ENCODE results near the gene RAB24.

The RAB24 gene

GRCh38 chr5:177315411-177315810 lies 11.9 kb upstream of the RAB24 start:
- TF ChIP-seq POLR2AphosphoS5 (IDR thresholded peaks at IDR 0.05; ENCODE audit: low read depth, low read length) = no peak
- no peak for TF ChIP-seq POLR2A (IDR thresholded peaks at IDR 0.05; ENCODE audit: low read depth, low read length)
- DNase-seq (ENCODE audit: insufficient read length) (no peak), FAIRE-seq (no peak)

- no peak for TF ChIP-seq POLR2A (IDR thresholded peaks at IDR 0.05; ENCODE audit: low read depth, low read length)
- no peak for TF ChIP-seq POLR2AphosphoS5 (IDR thresholded peaks at IDR 0.05; ENCODE audit: low read depth, low read length)
- TF ChIP-seq TAF1 (IDR thresholded peaks at IDR 0.05; ENCODE audit: borderline replicate concordance, low read depth, low read length) = no peak
- DNase-seq (ENCODE audit: insufficient read length) = no peak
- FAIRE-seq = no peak
These were observed 11.1 kb upstream of the RAB24 start for GRCh38 chr5:177314376-177315342.

- FAIRE-seq (no peak), DNase-seq (ENCODE audit: insufficient read length) (no peak)
- no peak for TF ChIP-seq POLR2AphosphoS5 (IDR thresholded peaks at IDR 0.05; ENCODE audit: low read depth, low read length)
- TF ChIP-seq POLR2A (IDR thresholded peaks at IDR 0.05; ENCODE audit: low read depth, low read length) = no peak
- no peak for TF ChIP-seq TAF1 (IDR thresholded peaks at IDR 0.05; ENCODE audit: borderline replicate concordance, low read depth, low read length)
These were observed 10.2 kb upstream of the RAB24 start for GRCh38 chr5:177313561-177314259.

- FAIRE-seq (no peak), DNase-seq (ENCODE audit: insufficient read length) (no peak)
- TF ChIP-seq POLR2A (IDR thresholded peaks at IDR 0.05; ENCODE audit: low read depth, low read length) (peak; percentile 41; the same call in 1 of the 2 replicates), TAF1 (IDR thresholded peaks at IDR 0.05; ENCODE audit: borderline replicate concordance, low read depth, low read length) (no peak), POLR2AphosphoS5 (IDR thresholded peaks at IDR 0.05; ENCODE audit: low read depth, low read length) (peak; percentile 46; the same call in 1 of the 2 replicates)
These were observed 9.2 kb upstream of the RAB24 start for GRCh38 chr5:177312649-177313181.

- TF ChIP-seq POLR2AphosphoS5 (IDR thresholded peaks at IDR 0.05; ENCODE audit: low read depth, low read length) = peak; percentile 46; the same call in 1 of the 2 replicates
- no peak for TF ChIP-seq TAF1 (IDR thresholded peaks at IDR 0.05; ENCODE audit: borderline replicate concordance, low read depth, low read length)
- TF ChIP-seq POLR2A (IDR thresholded peaks at IDR 0.05; ENCODE audit: low read depth, low read length) = 0 out of 2 replicates have a peak, but pooled peaks have one; percentile 28
- FAIRE-seq (peak; percentile 95), DNase-seq (ENCODE audit: insufficient read length) (peak; percentile 87)
These were observed 8.5 kb upstream of the RAB24 start, which contains the start of gene MXD3 for GRCh38 chr5:177311723-177312648. TSS of gene MXD3 (minus strand) at chr5:177311898. CDS start at chr5:177311830, 68 bp downstream.

- DNase-seq (ENCODE audit: insufficient read length) (no peak), FAIRE-seq (peak; percentile 67)
- TF ChIP-seq TAF1 (IDR thresholded peaks at IDR 0.05; ENCODE audit: borderline replicate concordance, low read depth, low read length) = no peak
- no peak for TF ChIP-seq POLR2A (IDR thresholded peaks at IDR 0.05; ENCODE audit: low read depth, low read length)
These were observed 7.8 kb upstream of the RAB24 start for GRCh38 chr5:177311392-177311722.

- FAIRE-seq = peak; percentile 98
- no peak for DNase-seq (ENCODE audit: insufficient read length)
- TF ChIP-seq POLR2AphosphoS5 (IDR thresholded peaks at IDR 0.05; ENCODE audit: low read depth, low read length) = no peak
- TF ChIP-seq TAF1 (IDR thresholded peaks at IDR 0.05; ENCODE audit: borderline replicate concordance, low read depth, low read length) = no peak
- TF ChIP-seq POLR2A (IDR thresholded peaks at IDR 0.05; ENCODE audit: low read depth, low read length) = no peak
These were observed 7.4 kb upstream of the RAB24 start for GRCh38 chr5:177310757-177311391.

GRCh38 chr5:177310332-177310731 lies 6.8 kb upstream of the RAB24 start:
- TF ChIP-seq TAF1 (IDR thresholded peaks at IDR 0.05; ENCODE audit: borderline replicate concordance, low read depth, low read length) (no peak), POLR2A (IDR thresholded peaks at IDR 0.05; ENCODE audit: low read depth, low read length) (no peak), POLR2AphosphoS5 (IDR thresholded peaks at IDR 0.05; ENCODE audit: low read depth, low read length) (no peak)
- FAIRE-seq (no peak), DNase-seq (ENCODE audit: insufficient read length) (no peak)

- DNase-seq (ENCODE audit: insufficient read length) = no peak
- peak; percentile 81 for FAIRE-seq
- TF ChIP-seq TAF1 (IDR thresholded peaks at IDR 0.05; ENCODE audit: borderline replicate concordance, low read depth, low read length) (no peak), POLR2AphosphoS5 (IDR thresholded peaks at IDR 0.05; ENCODE audit: low read depth, low read length) (no peak), POLR2A (IDR thresholded peaks at IDR 0.05; ENCODE audit: low read depth, low read length) (no peak)
These were observed 6.1 kb upstream of the RAB24 start for GRCh38 chr5:177309351-177310191.

All from GM12892 (cell line).